HG03354 (cell line): Measurements from ENCODE around the gene ARHGEF4.

Experiments
- ATAC-seq: cut with Tn5 transposase; IDR thresholded peaks from one replicate; pipeline ENCODE4 v1.9.1; 2021; ENCODE audit warnings: mild to moderate bottlenecking; ENCODE audit not compliant: unreplicated experiment, poor library complexity, severe bottlenecking

The ARHGEF4 gene

GRCh38 chr2:131043199-131044074 lies 206.7 kb downstream of the ARHGEF4 start:
- no peak for ATAC-seq

- no peak for ATAC-seq
Observed at GRCh38 chr2:131044075-131044756, 207.5 kb downstream of the ARHGEF4 start.

- ATAC-seq = no peak
Observed at GRCh38 chr2:131044757-131045150, 208.0 kb downstream of the ARHGEF4 start.

- ATAC-seq = no peak
Observed at GRCh38 chr2:131045286-131046027, 208.7 kb downstream of the ARHGEF4 start.

DNA sequence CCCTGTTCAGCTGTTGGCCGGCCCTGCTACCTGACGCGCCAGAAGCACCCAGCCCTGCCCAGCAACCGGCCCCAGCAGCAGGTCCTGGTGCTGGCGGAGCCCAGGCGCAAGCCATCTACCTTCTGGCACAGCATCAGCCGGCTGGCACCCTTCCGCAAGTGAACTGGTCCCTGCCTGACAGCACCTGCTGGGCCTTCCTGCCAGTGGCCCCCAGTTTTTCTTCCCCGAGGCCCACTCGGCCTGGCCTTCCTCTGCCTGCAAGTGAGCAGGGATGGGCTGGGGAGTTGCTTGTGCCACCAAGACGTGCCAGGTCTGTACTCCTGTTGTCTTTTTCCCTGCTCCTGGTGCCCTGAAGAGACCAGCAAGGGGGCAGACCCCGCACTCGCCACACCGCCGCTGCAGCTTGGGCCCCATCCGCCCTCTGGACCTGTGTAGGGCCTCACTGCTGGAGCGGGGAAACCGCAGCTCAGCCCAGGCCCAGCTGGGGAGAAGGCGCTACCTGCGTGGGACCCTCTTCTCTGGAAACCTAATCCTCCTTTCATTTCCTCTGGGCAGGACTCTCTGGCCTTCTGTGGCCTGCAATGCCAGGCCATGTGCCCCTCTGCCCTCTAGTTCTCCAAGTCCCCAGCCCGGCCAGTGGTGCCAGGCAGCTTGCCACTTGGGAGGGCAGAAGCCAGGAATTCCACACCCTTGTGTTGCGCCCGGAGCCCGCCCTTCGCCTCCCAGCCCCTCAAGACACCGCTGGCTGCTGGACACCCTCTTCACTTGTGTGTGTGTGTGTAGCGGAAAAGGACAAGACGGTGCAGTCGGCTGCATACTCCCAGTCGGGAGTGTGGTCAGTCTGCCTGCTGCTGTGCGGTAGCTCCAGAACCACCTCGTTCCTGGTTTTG lies 209.6 kb downstream of the ARHGEF4 start:
- no peak for ATAC-seq

DNA sequence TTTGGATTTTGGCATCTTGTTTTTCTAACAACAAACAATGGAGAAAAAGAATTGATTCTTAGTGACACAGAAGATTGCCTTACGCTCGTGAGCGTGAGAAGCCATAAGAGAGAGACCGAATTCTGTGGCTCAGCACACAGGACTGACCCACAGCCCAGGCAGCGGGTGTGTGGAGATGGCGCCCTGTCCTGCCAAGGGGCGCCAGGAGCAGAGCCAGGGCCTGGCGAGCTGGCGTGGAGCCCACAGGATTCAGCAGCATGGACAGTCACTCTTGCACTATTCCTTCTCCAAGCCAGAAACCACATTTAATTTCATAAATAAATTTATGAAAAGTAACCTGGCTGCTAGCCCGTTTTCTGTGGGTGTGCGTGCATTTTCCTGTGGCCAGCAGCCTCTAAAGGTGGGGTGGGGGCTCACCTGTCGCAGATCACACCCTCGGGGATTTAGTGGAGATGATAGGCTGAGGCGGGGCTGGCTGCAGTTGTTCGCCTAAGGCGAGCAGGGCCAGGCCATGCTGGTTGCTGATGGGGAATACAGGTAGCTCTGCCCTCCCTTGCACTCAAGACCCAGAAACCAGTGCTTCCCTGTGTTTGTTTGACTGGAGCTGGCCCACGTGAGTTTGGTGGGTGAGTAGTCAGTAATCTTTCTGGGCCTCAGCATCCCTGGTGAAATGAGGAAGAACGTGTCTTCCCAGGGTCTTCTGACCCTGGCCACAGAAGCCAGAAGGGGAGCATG lies 210.4 kb downstream of the ARHGEF4 start:
- ATAC-seq = no peak

- ATAC-seq = no peak
Observed at GRCh38 chr2:131047920-131048560, 211.3 kb downstream of the ARHGEF4 start.

GRCh38 chr2:131048641-131049040 lies 211.9 kb downstream of the ARHGEF4 start:
- ATAC-seq = no peak

- ATAC-seq = no peak
Observed at GRCh38 chr2:131049150-131049718, 212.5 kb downstream of the ARHGEF4 start.

- ATAC-seq = no peak
Observed at GRCh38 chr2:131050896-131051295, 214.2 kb downstream of the ARHGEF4 start.

DNA sequence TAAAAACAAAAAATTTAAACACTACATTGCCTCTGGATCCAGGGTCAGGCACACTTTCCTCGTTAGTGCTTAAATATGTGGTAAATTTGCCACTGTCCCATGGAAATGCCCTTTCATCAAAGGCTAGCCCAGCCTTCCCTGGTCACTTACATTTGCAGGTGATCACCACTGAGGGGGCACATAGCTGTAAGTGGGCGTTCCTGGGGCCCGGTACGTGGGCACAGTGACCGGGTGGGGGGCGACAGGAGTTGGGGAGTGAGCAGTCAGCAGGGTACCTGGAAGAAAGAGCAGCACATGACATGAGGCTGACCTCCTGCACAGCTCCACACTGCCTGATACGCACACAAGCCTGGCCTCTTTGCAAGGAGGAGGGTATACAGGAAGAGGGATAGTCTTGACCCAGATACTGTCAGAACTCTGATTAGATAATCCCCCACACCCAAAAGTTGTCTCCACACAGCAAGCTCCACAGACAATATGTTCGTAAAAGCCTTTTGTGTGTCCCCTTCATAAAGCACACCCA lies 216.1 kb downstream of the ARHGEF4 start:
- ATAC-seq = no peak

DNA sequence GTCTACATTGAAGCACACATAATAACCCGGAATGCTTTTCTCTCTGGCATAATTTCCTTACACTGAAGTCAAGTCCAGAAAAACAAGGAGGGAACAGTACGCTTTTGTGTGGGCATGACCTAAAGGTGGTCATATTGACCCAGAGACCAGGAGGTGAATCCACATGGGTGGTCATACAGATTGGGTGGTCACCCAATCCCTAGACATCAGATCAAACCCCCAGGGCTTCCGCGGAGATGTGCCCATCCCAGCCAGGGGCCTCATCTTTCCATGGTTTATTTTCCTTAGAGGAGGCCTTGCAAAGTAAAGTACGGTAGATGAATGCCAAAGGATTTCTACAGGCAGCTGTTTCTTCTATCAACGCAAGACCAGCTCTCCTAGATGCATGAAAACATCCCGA lies 217.8 kb downstream of the ARHGEF4 start:
- ATAC-seq = no peak

- ATAC-seq = no peak
Observed at GRCh38 chr2:131055169-131056065, 218.7 kb downstream of the ARHGEF4 start.

DNA sequence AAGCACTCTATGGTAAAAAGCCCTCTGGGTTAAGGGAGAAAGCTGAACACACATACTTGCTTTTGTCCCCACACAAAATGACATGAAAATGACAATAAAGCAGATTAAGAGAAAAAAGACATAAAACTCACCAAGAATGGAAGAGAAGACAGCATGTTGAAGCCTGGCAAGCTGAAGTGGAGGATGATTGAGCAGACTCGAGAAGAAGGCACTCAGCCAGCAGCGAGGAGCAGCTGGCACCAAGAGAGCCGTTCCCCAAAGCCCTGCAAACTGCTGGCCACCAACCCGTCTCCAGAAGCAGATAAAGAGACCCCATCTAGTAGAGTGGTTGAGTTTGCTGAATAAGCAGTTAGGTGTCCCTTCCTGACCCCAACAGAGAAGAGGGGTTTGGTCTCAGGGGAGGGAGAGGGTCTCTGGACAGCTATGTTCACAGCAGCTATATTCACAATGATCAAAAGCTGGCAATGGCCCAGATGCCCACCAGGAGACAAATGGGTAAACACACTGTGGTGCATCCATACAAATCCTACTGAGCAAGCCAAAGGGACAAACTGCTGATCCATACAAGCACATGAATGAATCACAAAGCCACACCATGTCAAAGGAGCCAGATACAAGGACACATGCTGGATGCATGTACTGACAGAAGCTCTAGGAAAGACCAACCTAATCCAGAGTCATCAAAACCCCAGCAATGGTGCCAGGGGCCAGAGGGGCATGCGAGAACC lies 219.7 kb downstream of the ARHGEF4 start:
- no peak for ATAC-seq

- no peak for ATAC-seq
Observed at GRCh38 chr2:131056932-131057287, 220.2 kb downstream of the ARHGEF4 start.

DNA sequence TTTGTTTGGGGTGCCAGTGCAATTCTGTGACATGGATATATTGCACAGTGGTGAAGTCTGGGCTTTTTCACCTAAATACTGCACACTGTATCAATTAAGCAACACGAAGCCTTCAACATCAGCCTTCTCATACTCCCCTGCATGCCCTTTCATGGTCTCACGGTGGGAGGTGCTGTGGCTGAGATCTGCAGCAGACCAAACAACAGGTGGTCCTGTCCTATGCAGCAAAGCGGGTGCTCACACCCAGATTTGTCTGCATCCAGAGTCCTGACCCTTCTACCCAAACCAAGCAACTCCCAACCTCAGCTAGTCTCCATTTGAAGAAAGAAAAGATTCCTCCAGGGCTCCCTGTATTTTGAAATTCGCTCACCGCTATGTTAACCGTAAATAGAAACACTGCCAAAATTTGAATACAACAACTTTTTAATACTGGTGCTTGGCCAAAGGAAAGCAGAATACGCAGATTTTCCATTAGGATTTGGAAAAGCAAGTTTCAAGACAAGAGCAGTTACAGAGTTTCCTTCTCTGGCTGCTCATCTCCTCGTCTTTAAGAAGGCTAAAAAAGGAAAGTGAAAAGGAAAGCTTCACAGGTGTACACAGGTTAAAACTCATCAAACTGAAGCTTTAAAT lies 221.6 kb downstream of the ARHGEF4 start:
- no peak for ATAC-seq
